IMR-90 (cell line): ENCODE measurements around the gene GPR108. TPM values are rescaled to one million over a fixed set of nuclear protein-coding genes. Genes with fewer than 3 reads are reported as not detected.

Source experiments
- ATAC-seq: fragments of 200-7000 bp; cut with Tn5 transposase; 2 replicates; pipeline ENCODE4 v1.9.1; 2020; ENCODE audit warnings: low read depth, mild to moderate bottlenecking, moderate library complexity
- BruUV-seq: library from RNA; stranded (reverse); fragments of 400-500 nt; replicated peaks from 2 replicates; lab custom pipeline; 2021; lab: Mats Ljungman, UMichigan
- CTCF ChIA-PET: fragments of 300-600 bp; formaldehyde crosslinking; extraction: SDS; loops from one replicate; lab custom pipeline; 2021; ENCODE audit warnings: antibody characterized with exemption; lab: Yijun Ruan, JAX
- POLR2A ChIA-PET: fragments of 300-600 bp; sonication (Branson Sonifier 250); formaldehyde crosslinking; loops from one replicate; lab custom pipeline; 2022; ENCODE audit warnings: antibody characterized with exemption; ENCODE audit not compliant: unreplicated experiment; lab: Charles Lee
- DNase-seq: peaks from one replicate; pipeline ENCODE4 v3.0.0; 2013
- H2AFZ ChIP-seq: replicated peaks from 2 replicates; pipeline ENCODE3; 2013; ENCODE audit warnings: low read length, mild to moderate bottlenecking; ENCODE audit not compliant: poor library complexity
- H2AK5ac ChIP-seq: 2 replicates; pipeline ENCODE4 v1.6.1; 2013; ENCODE audit warnings: low read depth, low read length, inconsistent platforms
- H2AK9ac ChIP-seq: replicated peaks from 2 replicates; pipeline ENCODE3; 2013; ENCODE audit warnings: mild to moderate bottlenecking, low read depth, low read length, moderate library complexity; ENCODE audit not compliant: poor library complexity
- H2BK120ac ChIP-seq: 2 replicates; pipeline ENCODE4 v1.6.1; 2013; ENCODE audit warnings: low read depth, low read length, inconsistent platforms
- H2BK15ac ChIP-seq: 3 replicates; pipeline ENCODE4 v1.6.1; 2013; ENCODE audit warnings: low read depth, low read length, inconsistent platforms
- H2BK20ac ChIP-seq: 2 replicates; pipeline ENCODE4 v1.6.1; 2013; ENCODE audit warnings: low read depth, mild to moderate bottlenecking, inconsistent platforms, low read length, moderate library complexity
- H2BK5ac ChIP-seq: 2 replicates; pipeline ENCODE4 v1.6.1; 2013; ENCODE audit warnings: mild to moderate bottlenecking, low read depth, low read length, inconsistent platforms; ENCODE audit not compliant: poor library complexity, severe bottlenecking
- H3K14ac ChIP-seq: replicated peaks from 2 replicates; pipeline ENCODE4 v1.6.1; 2013; ENCODE audit warnings: low read depth, low read length, inconsistent platforms
- H3K18ac ChIP-seq: 2 replicates; pipeline ENCODE4 v1.6.1; 2013; ENCODE audit warnings: low read depth, low read length, control low read depth
- H3K23ac ChIP-seq: 2 replicates; pipeline ENCODE4 v1.6.1; 2013; ENCODE audit warnings: low read depth, low read length, inconsistent platforms
- H3K27ac ChIP-seq: 2 replicates; pipeline ENCODE4 v1.5.1; 2013; ENCODE audit warnings: mild to moderate bottlenecking, control low read depth, low read length; ENCODE audit not compliant: insufficient read depth
- H3K27me3 ChIP-seq: 2 replicates; pipeline ENCODE4 v1.6.1; 2013; ENCODE audit warnings: low read length; ENCODE audit not compliant: control insufficient read depth, insufficient read depth
- H3K36me3 ChIP-seq: 2 replicates; pipeline ENCODE4 v1.6.1; 2013; ENCODE audit warnings: low read length, mixed read lengths; ENCODE audit not compliant: control insufficient read depth, insufficient read depth
- H3K4ac ChIP-seq: 2 replicates; pipeline ENCODE4 v1.6.1; 2013; ENCODE audit warnings: low read depth, low read length, inconsistent platforms
- H3K4me1 ChIP-seq: 2 replicates; pipeline ENCODE4 v1.6.1; 2013; ENCODE audit warnings: low read length, mixed read lengths; ENCODE audit not compliant: control insufficient read depth, insufficient read depth
- H3K4me2 ChIP-seq: 2 replicates; pipeline ENCODE4 v1.6.1; 2013; ENCODE audit warnings: low read depth, mild to moderate bottlenecking, control low read depth, low read length, moderate library complexity
- H3K4me3 ChIP-seq: 2 replicates; pipeline ENCODE4 v1.5.1; 2013; ENCODE audit warnings: low read depth, mild to moderate bottlenecking, control low read depth, low read length, moderate library complexity; ENCODE audit not compliant: insufficient read depth
- H3K56ac ChIP-seq: 2 replicates; pipeline ENCODE4 v1.6.1; 2013; ENCODE audit warnings: low read length, inconsistent platforms; ENCODE audit not compliant: insufficient read depth; ENCODE audit errors: extremely low read depth
- H3K79me1 ChIP-seq, 2 experiments: 2 replicates each; pipeline ENCODE4 v1.6.1; 2013; ENCODE audit warnings: low read length in 2 of 2, inconsistent platforms in 1 of 2, low read depth in 1 of 2
- H3K9ac ChIP-seq: 2 replicates; pipeline ENCODE4 v1.6.1; 2013; ENCODE audit warnings: low read depth, low read length, control low read depth
- H3K9me1 ChIP-seq: 2 replicates; pipeline ENCODE4 v1.6.1; 2013; ENCODE audit warnings: low read length, inconsistent platforms; ENCODE audit not compliant: insufficient read depth
- H3K9me3 ChIP-seq: 2 replicates; pipeline ENCODE4 v1.6.1; 2013; ENCODE audit warnings: low read length; ENCODE audit not compliant: control insufficient read depth, insufficient read depth
- H4K20me1 ChIP-seq: 2 replicates; pipeline ENCODE4 v1.6.1; 2013; ENCODE audit warnings: low read length, inconsistent platforms; ENCODE audit not compliant: insufficient read depth
- H4K5ac ChIP-seq: 2 replicates; pipeline ENCODE4 v1.6.1; 2013; ENCODE audit warnings: mild to moderate bottlenecking, low read depth, low read length, control low read depth
- H4K8ac ChIP-seq, 2 experiments: 2 replicates each; pipeline ENCODE4 v1.6.1; 2013; ENCODE audit warnings: low read depth in 2 of 2, low read length in 2 of 2, control low read depth in 1 of 2, inconsistent platforms in 1 of 2
- H4K91ac ChIP-seq: 2 replicates; pipeline ENCODE4 v1.6.1; 2013; ENCODE audit warnings: low read depth, low read length, inconsistent platforms; ENCODE audit not compliant: insufficient read depth
- CEBPB ChIP-seq: IDR thresholded peaks from 2 replicates; pipeline ENCODE4 v1.6.1; 2012; ENCODE audit warnings: low read depth, low read length, improper control_type of control experiment
- MAZ ChIP-seq: IDR thresholded peaks from 2 replicates; pipeline ENCODE4 v1.6.1; 2012; ENCODE audit warnings: low read depth, mild to moderate bottlenecking, low read length, improper control_type of control experiment, moderate library complexity, borderline replicate concordance
- MXI1 ChIP-seq: IDR thresholded peaks from 2 replicates; pipeline ENCODE4 v1.6.1; 2012; ENCODE audit warnings: low read depth, mild to moderate bottlenecking, low read length, moderate library complexity, borderline replicate concordance
- RAD21 ChIP-seq: IDR thresholded peaks from 2 replicates; pipeline ENCODE4 v1.6.1; 2012; ENCODE audit warnings: low read length, improper control_type of control experiment
- RCOR1 ChIP-seq: IDR thresholded peaks from 2 replicates; pipeline ENCODE4 v1.6.1; 2012; ENCODE audit warnings: mild to moderate bottlenecking, low read length, improper control_type of control experiment; ENCODE audit not compliant: insufficient replicate concordance
- RFX5 ChIP-seq: IDR thresholded peaks from 2 replicates; pipeline ENCODE4 v1.8.0; 2012; ENCODE audit warnings: low read depth, mild to moderate bottlenecking, low read length, moderate library complexity
- SMC3 ChIP-seq: fragments of 150-350 bp; IDR thresholded peaks from 2 replicates; pipeline ENCODE4 v1.6.1; 2016; ENCODE audit warnings: low read depth, mild to moderate bottlenecking, antibody characterized with exemption, low read length, moderate library complexity
- WGBS, 2 experiments: methylation state at CpG; one replicate each; pipeline versions ENCODE4 v1.1.5 to v1.1.7; 2013; ENCODE audit warnings: missing lambda C conversion rate in 2 of 2; ENCODE audit not compliant: insufficient read length in 1 of 2; ENCODE audit errors: extremely low coverage in 2 of 2; 5-methylcytosine and 5-hydroxymethylcytosine counted together
- dilution Hi-C: fragments of 300-500 bp; cut with HindIII; formaldehyde crosslinking; loops from one replicate; pipeline ENCODE4 v1.14.3; 2018; ENCODE audit warnings: low sequenced_read_pairs; ENCODE audit not compliant: unreplicated experiment
- in situ Hi-C: fragments of 300-500 bp; cut with MboI; formaldehyde crosslinking; loops from 3 replicates; pipeline ENCODE4 v1.14.3; 2019; ENCODE audit warnings: low sequenced_read_pairs, inconsistent platforms, mixed read lengths
- intact Hi-C: fragments of 100-400 bp; cut with micrococcal nuclease; formaldehyde crosslinking; loops from 2 replicates; pipeline ENCODE4 v1.10.0; 2022
- polyA plus RNA-seq, 3 experiments: library from polyadenylated mRNA; depleted of rRNA; stranded (reverse); fragments of >200 nt; gene quantifications; 2 replicates each; pipeline ENCODE4 v1.2.3, GENCODE V29; 2012; ENCODE audit warnings: low replicate concordance in 1 of 3
- total RNA-seq: library from RNA; depleted of rRNA; stranded (reverse); fragments of >200 nt; gene quantifications from 2 replicates; pipeline ENCODE4 v1.2.3, GENCODE V29; 2012
- TF ChIP-seq, protein P1 (sequence below): conservative IDR thresholded peaks from 2 replicates; pipeline ENCODE4 v1.5.1; 2012; ENCODE audit warnings: mild to moderate bottlenecking, low read depth, low read length, improper control_type of control experiment

GPR108 gene
- total and polyA plus RNA-seq, 2 of the 4 experiments (the other 2 are of a cell fraction): 28.0 to 38.9 TPM

- Histone ChIP-seq H3K4me3 (no peak within 1 kb of the TSS), H3K9me1 (no peaks in the 10 kb centered on the region), H3K18ac (no peak within 1 kb of the TSS), H4K5ac (no peak within 1 kb of the TSS), H3K36me3 (no peaks in the 10 kb centered on the region), H3K23ac (no peak within 1 kb of the TSS), H3K4me2 (no peak within 1 kb of the TSS), H3K56ac (no peak within 1 kb of the TSS), H4K8ac (no peak within 1 kb of the TSS), H2BK20ac (no peak within 1 kb of the TSS), H3K79me1 (no peaks in the 10 kb centered on the region), H3K27ac (no peak within 1 kb of the TSS), H4K91ac (no peak within 1 kb of the TSS), H2BK120ac (no peak within 1 kb of the TSS), H2AK9ac (no peak within 1 kb of the TSS), H4K20me1 (no peaks in the 10 kb centered on the region), H2AK5ac (no peak within 1 kb of the TSS), H2AFZ (no peak within 1 kb of the TSS), H2BK15ac (no peak within 1 kb of the TSS), H2BK5ac (no peak within 1 kb of the TSS), H3K27me3 (no peaks in the 10 kb centered on the region; the same call in 1 of the 2 replicates), H3K4me1 (no peaks in the 10 kb centered on the region), H3K14ac (no peak within 1 kb of the TSS), H3K9ac (no peak within 1 kb of the TSS), H3K4ac (no peak within 1 kb of the TSS), H3K9me3 (no peaks in the 10 kb centered on the region)
- 77% methylated on average over 6 of the region's 25 CpGs; no CpG with 5 or more reads in 1 of the 2 experiments for WGBS, 2 experiments
- intact Hi-C loops: no loop called here
- ATAC-seq (no peak), DNase-seq (no peak)
- in situ Hi-C loops: no loop called here
- POLR2A ChIA-PET: no interaction called here
- dilution Hi-C loops: no loop called here
- no TSS peak for BruUV-seq
- CTCF ChIA-PET: no interaction called here
- no peak for TF ChIP-seq SMC3
- no peak for TF ChIP-seq RAD21
- TF ChIP-seq, protein P1, sequence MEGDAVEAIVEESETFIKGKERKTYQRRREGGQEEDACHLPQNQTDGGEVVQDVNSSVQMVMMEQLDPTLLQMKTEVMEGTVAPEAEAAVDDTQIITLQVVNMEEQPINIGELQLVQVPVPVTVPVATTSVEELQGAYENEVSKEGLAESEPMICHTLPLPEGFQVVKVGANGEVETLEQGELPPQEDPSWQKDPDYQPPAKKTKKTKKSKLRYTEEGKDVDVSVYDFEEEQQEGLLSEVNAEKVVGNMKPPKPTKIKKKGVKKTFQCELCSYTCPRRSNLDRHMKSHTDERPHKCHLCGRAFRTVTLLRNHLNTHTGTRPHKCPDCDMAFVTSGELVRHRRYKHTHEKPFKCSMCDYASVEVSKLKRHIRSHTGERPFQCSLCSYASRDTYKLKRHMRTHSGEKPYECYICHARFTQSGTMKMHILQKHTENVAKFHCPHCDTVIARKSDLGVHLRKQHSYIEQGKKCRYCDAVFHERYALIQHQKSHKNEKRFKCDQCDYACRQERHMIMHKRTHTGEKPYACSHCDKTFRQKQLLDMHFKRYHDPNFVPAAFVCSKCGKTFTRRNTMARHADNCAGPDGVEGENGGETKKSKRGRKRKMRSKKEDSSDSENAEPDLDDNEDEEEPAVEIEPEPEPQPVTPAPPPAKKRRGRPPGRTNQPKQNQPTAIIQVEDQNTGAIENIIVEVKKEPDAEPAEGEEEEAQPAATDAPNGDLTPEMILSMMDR: no peak; the same call in 1 of the 2 replicates
- TF ChIP-seq MAZ: no peak
- no peak for TF ChIP-seq RFX5
- TF ChIP-seq CEBPB: no peak
- no peak for TF ChIP-seq RCOR1
- TF ChIP-seq MXI1: no peak
These were observed 34.9 kb upstream of the GPR108 start, which contains the start of gene VAV1 for GRCh38 chr19:6772028-6772865. Gene VAV1 (plus strand): TSS chr19:6772708. CDS start chr19:6772808, 100 bp downstream.
